DOHH2 (cell line): ENCODE data around the gene PKD1.

ENCODE experiments used
- EZH2phosphoT487 ChIP-seq: fragments of 200-600 bp; sonication (generic); IDR thresholded peaks from 2 replicates; pipeline ENCODE4 v1.6.1; 2017; ENCODE audit warnings: borderline replicate concordance, mild to moderate bottlenecking, antibody characterized with exemption, low read length, moderate library complexity, mixed read lengths
- TF ChIP-seq, protein P1 (sequence below): fragments of 200-600 bp; sonication (generic); IDR thresholded peaks from one replicate; pipeline ENCODE4 v1.5.1; 2014; ENCODE audit warnings: antibody characterized with exemption, mild to moderate bottlenecking, low read depth, low read length; ENCODE audit not compliant: poor library complexity, severe bottlenecking

DNA sequence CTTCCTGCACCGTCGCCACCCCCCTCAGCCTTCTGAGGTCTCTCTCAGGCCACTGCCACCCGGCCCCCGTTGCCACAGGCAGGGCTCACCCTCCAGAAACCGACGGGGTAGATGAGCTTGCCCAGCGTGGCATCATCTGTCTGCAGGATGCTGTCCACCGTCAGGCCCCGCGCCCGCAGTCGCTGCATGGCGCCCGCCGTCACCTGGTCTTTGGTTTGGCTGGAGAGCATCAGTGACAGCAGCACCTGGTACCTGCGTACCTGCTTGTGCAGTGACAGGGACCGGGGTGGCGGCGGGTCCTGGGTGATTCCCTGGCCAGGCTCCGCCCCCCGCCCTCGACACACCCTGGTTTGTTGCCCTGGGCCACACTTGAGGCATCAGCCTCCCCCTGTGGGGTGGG, 91.2 kb downstream of the PKD1 start:
- TF ChIP-seq, protein P1, sequence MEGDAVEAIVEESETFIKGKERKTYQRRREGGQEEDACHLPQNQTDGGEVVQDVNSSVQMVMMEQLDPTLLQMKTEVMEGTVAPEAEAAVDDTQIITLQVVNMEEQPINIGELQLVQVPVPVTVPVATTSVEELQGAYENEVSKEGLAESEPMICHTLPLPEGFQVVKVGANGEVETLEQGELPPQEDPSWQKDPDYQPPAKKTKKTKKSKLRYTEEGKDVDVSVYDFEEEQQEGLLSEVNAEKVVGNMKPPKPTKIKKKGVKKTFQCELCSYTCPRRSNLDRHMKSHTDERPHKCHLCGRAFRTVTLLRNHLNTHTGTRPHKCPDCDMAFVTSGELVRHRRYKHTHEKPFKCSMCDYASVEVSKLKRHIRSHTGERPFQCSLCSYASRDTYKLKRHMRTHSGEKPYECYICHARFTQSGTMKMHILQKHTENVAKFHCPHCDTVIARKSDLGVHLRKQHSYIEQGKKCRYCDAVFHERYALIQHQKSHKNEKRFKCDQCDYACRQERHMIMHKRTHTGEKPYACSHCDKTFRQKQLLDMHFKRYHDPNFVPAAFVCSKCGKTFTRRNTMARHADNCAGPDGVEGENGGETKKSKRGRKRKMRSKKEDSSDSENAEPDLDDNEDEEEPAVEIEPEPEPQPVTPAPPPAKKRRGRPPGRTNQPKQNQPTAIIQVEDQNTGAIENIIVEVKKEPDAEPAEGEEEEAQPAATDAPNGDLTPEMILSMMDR, result no peak
- TF ChIP-seq EZH2phosphoT487, result no peak
